Neural cell (in vitro differentiated cells): ENCODE data around the gene PHF21B.

Source experiments
- EP300 ChIP-seq: fragments of 450-650 bp; conservative IDR thresholded peaks from 2 replicates; pipeline ENCODE4 v1.6.1; 2014; ENCODE audit warnings: antibody characterized with exemption, mild to moderate bottlenecking, moderate library complexity; ENCODE audit not compliant: poor library complexity, severe bottlenecking
- POLR2AphosphoS5 ChIP-seq: IDR thresholded peaks from 2 replicates; pipeline ENCODE4 v1.6.1; 2012
- RAD21 ChIP-seq: fragments of 450-650 bp; conservative IDR thresholded peaks from 2 replicates; pipeline ENCODE4 v1.6.1; 2014; ENCODE audit warnings: antibody characterized with exemption, mild to moderate bottlenecking, moderate library complexity
- TF ChIP-seq, protein P1 (sequence below): fragments of 450-650 bp; IDR thresholded peaks from 2 replicates; pipeline ENCODE4 v1.5.1; 2014; ENCODE audit warnings: antibody characterized with exemption, mild to moderate bottlenecking, moderate library complexity; ENCODE audit not compliant: poor library complexity, severe bottlenecking
- TF ChIP-seq, protein P2 (sequence below): IDR thresholded peaks from 2 replicates; pipeline ENCODE4 v1.6.1; 2012; ENCODE audit warnings: borderline replicate concordance

DNA sequence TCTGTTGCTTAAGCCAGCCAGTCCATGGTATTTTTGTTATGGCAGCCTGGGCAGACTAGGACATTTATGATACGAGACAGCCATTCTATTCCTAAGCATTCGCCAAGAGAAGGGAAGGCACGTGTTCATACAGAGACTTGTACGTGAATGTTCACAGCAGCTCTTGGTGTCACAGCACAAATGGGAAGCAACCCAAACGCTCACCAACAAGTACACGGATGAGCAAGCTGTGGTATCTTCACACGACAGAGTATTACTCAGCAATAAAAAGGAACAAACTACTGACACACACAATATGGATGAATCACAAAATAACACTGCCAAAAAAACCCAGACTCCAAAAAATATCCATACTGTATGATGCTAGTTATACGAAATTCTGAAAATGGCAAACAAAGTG, 85.1 kb downstream of the PHF21B start:
- TF ChIP-seq, protein P1, sequence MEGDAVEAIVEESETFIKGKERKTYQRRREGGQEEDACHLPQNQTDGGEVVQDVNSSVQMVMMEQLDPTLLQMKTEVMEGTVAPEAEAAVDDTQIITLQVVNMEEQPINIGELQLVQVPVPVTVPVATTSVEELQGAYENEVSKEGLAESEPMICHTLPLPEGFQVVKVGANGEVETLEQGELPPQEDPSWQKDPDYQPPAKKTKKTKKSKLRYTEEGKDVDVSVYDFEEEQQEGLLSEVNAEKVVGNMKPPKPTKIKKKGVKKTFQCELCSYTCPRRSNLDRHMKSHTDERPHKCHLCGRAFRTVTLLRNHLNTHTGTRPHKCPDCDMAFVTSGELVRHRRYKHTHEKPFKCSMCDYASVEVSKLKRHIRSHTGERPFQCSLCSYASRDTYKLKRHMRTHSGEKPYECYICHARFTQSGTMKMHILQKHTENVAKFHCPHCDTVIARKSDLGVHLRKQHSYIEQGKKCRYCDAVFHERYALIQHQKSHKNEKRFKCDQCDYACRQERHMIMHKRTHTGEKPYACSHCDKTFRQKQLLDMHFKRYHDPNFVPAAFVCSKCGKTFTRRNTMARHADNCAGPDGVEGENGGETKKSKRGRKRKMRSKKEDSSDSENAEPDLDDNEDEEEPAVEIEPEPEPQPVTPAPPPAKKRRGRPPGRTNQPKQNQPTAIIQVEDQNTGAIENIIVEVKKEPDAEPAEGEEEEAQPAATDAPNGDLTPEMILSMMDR: no peak
- TF ChIP-seq EP300: no peak
- TF ChIP-seq RAD21: no peak
- TF ChIP-seq, protein P2, sequence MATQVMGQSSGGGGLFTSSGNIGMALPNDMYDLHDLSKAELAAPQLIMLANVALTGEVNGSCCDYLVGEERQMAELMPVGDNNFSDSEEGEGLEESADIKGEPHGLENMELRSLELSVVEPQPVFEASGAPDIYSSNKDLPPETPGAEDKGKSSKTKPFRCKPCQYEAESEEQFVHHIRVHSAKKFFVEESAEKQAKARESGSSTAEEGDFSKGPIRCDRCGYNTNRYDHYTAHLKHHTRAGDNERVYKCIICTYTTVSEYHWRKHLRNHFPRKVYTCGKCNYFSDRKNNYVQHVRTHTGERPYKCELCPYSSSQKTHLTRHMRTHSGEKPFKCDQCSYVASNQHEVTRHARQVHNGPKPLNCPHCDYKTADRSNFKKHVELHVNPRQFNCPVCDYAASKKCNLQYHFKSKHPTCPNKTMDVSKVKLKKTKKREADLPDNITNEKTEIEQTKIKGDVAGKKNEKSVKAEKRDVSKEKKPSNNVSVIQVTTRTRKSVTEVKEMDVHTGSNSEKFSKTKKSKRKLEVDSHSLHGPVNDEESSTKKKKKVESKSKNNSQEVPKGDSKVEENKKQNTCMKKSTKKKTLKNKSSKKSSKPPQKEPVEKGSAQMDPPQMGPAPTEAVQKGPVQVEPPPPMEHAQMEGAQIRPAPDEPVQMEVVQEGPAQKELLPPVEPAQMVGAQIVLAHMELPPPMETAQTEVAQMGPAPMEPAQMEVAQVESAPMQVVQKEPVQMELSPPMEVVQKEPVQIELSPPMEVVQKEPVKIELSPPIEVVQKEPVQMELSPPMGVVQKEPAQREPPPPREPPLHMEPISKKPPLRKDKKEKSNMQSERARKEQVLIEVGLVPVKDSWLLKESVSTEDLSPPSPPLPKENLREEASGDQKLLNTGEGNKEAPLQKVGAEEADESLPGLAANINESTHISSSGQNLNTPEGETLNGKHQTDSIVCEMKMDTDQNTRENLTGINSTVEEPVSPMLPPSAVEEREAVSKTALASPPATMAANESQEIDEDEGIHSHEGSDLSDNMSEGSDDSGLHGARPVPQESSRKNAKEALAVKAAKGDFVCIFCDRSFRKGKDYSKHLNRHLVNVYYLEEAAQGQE: no peak
- no peak for TF ChIP-seq POLR2AphosphoS5
